ENCODE results near the gene LRFN5. TPM values are rescaled to one million over a fixed set of nuclear protein-coding genes. Genes with fewer than 3 reads are reported as not detected.

LRFN5 gene
- total and polyA plus RNA-seq, 2 experiments from 2014 or later: 2.1 to 2.2 TPM

GRCh38 chr14:41810362-41810761 is 203.7 kb downstream of the LRFN5 start:
- no peak overlapping the region for H3K4me3 ChIP-seq
- no peaks in the 10 kb centered on the region for H3K27me3 ChIP-seq
- no peak overlapping the region for H3K27ac ChIP-seq
- TF ChIP-seq CTCF (IDR thresholded peaks at IDR 0.05; ENCODE audit: low read depth, low read length): no peak
- H3K9me3 ChIP-seq (ENCODE audit: low read depth): no peaks in the 10 kb centered on the region
- no peaks in the 10 kb centered on the region for H3K36me3 ChIP-seq
- DNase-seq (ENCODE audit: low read depth in 1 of 2, low spot score in 1 of 2): no peak
- H3K4me1 ChIP-seq (ENCODE audit: low read depth): no peaks in the 10 kb centered on the region

- peak in 1 of 2 donors; percentile 48 for DNase-seq (ENCODE audit: low read depth in 1 of 2, low spot score in 1 of 2)
- H3K36me3 ChIP-seq: no peaks in the 10 kb centered on the region
- no peak overlapping the region for H3K4me3 ChIP-seq
- H3K27ac ChIP-seq: no peak overlapping the region
- H3K4me1 ChIP-seq (ENCODE audit: low read depth): no peaks in the 10 kb centered on the region
- no peaks in the 10 kb centered on the region for H3K27me3 ChIP-seq
- no peak for TF ChIP-seq CTCF (IDR thresholded peaks at IDR 0.05; ENCODE audit: low read depth, low read length)
- H3K9me3 ChIP-seq (ENCODE audit: low read depth): no peaks in the 10 kb centered on the region
These were observed 210.9 kb downstream of the LRFN5 start for GRCh38 chr14:41817626-41818025.

- DNase-seq (ENCODE audit: low read depth in 1 of 2, low spot score in 1 of 2): no peak
- Histone ChIP-seq H3K4me3 (no peak overlapping the region), H3K27me3 (no peaks in the 10 kb centered on the region), H3K4me1 (ENCODE audit: low read depth) (no peaks in the 10 kb centered on the region), H3K27ac (no peak overlapping the region), H3K36me3 (no peaks in the 10 kb centered on the region), H3K9me3 (ENCODE audit: low read depth) (no peaks in the 10 kb centered on the region)
- no peak for TF ChIP-seq CTCF (IDR thresholded peaks at IDR 0.05; ENCODE audit: low read depth, low read length)
These were observed 217.8 kb downstream of the LRFN5 start for GRCh38 chr14:41824441-41824840.

- Histone ChIP-seq H3K4me3 (no peak overlapping the region), H3K4me1 (ENCODE audit: low read depth) (no peaks in the 10 kb centered on the region), H3K27me3 (no peaks in the 10 kb centered on the region), H3K36me3 (no peaks in the 10 kb centered on the region), H3K27ac (no peak overlapping the region), H3K9me3 (ENCODE audit: low read depth) (no peaks in the 10 kb centered on the region)
- DNase-seq (ENCODE audit: low read depth in 1 of 2, low spot score in 1 of 2): no peak
- TF ChIP-seq CTCF (IDR thresholded peaks at IDR 0.05; ENCODE audit: low read depth, low read length): no peak
These were observed 218.9 kb downstream of the LRFN5 start for GRCh38 chr14:41825622-41826021.

GRCh38 chr14:41830714-41831406 is 224.2 kb downstream of the LRFN5 start:
- no peaks in the 10 kb centered on the region for H3K36me3 ChIP-seq
- TF ChIP-seq CTCF (IDR thresholded peaks at IDR 0.05; ENCODE audit: low read depth, low read length): no peak
- H3K27me3 ChIP-seq: no peaks in the 10 kb centered on the region
- DNase-seq (ENCODE audit: low read depth in 1 of 2, low spot score in 1 of 2): peak in 1 of 2 donors; percentile 72
- H3K4me1 ChIP-seq (ENCODE audit: low read depth): no peaks in the 10 kb centered on the region
- H3K27ac ChIP-seq: no peak overlapping the region
- no peaks in the 10 kb centered on the region for H3K9me3 ChIP-seq (ENCODE audit: low read depth)
- H3K4me3 ChIP-seq: no peak overlapping the region

Measured in cardiac muscle cell (in vitro differentiated cells and primary cell).